Superior temporal gyrus (tissue), 1 donor: ENCODE results near the gene SH3BP4.
"Not testable (repeated sequence)": the region's sequence is repeated elsewhere in the genome, so short reads cannot be mapped to it uniquely, and the experiment has no call there.

Experiments used
- DNase-seq: peaks from one replicate; pipeline ENCODE4 v3.0.0-alpha.2; 2016; ENCODE audit errors: extremely low spot score

SH3BP4 gene

DNA sequence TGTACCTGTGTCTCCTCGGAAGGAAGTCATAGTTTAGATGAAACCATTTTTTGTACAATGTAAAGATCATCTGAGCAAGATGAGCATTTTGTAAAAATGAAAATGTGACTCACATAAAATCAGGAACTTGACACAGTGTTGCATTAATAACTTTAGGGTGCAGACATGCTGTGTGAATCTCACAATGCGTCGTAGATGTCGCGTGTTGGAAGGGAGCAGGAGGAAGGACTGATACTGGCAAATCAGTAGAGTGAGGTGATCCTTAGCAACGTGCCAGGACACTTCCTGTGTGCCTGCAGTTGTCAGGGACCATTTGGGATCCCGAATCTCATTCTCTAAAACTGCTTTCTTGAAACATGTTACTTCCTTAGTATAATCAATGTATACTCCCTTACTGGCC, 103.1 kb downstream of the SH3BP4 start:
- DNase-seq = no peak

GRCh38 chr2:235055891-235056516, 104.2 kb downstream of the SH3BP4 start:
- DNase-seq = no peak

GRCh38 chr2:235056768-235057167, 105.0 kb downstream of the SH3BP4 start:
- DNase-seq = no peak

- DNase-seq = not testable (repeated sequence)
Observed at GRCh38 chr2:235057616-235058015, 105.8 kb downstream of the SH3BP4 start.

GRCh38 chr2:235059161-235059560, 107.3 kb downstream of the SH3BP4 start:
- no peak for DNase-seq

DNA sequence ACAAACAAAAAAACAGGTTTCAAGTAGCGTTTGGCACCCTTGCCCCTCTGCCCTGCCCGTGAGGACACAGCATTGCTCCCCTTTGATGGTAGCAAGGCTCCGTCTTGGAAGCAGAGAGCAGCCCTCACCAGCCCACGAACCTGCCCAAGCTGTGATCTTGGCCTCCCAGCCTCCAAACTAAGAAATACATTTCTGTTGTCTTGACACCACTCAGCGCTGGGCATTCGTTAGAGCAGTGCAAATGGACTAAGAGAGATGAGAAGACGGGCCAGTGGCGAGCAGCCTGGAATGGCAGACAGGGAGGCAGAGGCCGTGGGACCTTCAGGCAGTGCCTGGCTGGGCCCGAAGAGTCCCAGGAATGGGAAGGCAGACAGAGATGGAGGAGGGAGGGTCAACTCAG, 109.8 kb downstream of the SH3BP4 start:
- DNase-seq = no peak

GRCh38 chr2:235063471-235063961, 111.7 kb downstream of the SH3BP4 start:
- no peak for DNase-seq

DNA sequence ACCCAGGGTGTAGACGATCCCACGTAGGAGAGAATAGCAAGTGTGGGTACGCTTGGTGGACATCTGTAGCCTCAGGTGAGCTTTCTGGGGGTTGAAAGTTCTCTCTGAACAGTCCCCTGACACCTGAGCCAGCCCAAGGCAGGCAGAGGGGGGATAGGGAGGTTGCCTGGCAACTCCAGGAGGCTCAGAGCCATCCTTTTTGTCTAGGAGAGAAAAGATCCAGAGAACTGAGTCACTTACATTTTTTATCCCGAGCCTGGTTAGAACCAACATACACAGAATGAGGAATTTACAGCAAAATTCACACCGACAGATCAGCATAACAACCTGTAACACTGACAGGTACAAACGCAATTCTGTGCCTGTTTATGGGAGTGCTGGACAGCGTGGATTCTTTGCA, 113.2 kb downstream of the SH3BP4 start:
- DNase-seq = no peak

GRCh38 chr2:235066490-235066889, 114.7 kb downstream of the SH3BP4 start:
- DNase-seq = no peak

DNA sequence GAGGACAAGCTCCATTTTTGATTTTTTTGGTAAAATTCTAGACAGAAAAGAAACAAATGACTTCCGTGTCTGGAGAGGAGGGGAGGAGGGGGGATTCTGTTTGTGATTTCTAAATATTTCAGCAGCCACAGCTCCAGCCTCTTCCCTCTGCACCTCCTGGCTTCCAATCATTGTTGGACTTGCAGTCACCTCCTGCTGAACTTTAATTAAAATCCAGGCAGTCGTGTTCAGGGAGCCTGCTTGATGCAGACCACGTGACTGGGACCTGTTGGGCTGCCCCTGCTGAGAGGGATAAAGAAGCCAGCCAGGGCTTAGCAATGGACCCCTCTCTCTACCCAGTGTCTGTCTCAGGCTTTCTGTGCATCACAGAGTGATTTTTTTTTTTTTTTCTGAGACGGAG, 115.1 kb downstream of the SH3BP4 start:
- no peak for DNase-seq

DNA sequence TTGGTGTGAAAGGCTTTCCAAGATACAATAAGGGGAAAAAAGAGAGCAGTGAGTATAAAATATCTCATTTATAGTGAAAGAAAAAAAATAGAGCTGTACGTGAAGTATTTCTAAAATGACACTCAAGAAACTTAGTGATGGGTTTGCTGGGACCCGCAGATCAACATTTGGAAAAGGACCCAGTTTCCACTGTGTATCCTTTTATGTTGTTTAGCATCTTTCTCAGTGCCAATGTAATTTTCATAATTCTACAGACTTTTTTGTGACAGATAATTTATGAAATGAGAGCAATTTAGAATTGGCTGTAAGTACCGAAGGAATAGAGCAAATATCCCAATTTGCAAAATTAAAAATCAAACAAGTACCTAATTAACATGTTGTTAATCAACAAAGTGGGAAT, 116.9 kb downstream of the SH3BP4 start:
- DNase-seq = no peak

- DNase-seq = no peak
Observed at GRCh38 chr2:235070063-235070706, 118.4 kb downstream of the SH3BP4 start.

- no peak for DNase-seq
Observed at GRCh38 chr2:235073868-235074413, 122.1 kb downstream of the SH3BP4 start.

DNA sequence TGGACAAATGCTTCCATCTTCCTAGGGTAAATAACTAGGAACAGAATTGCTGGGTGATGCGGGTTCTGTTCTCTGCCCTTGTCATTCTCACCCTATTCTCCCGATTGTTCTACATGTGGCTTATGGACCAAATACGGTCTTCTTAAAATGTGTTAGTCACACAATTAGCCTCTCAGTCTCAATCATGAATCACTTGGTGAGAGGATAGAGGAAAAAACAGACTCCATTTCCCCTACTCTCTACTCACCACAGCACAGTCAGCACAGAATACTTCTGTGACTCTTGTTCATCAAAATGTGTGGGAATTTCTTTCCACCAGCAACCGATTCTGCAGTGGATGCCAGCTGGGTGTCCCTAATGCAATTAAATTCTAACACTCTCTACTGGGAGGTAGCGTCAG, 125.2 kb downstream of the SH3BP4 start:
- no peak for DNase-seq

DNA sequence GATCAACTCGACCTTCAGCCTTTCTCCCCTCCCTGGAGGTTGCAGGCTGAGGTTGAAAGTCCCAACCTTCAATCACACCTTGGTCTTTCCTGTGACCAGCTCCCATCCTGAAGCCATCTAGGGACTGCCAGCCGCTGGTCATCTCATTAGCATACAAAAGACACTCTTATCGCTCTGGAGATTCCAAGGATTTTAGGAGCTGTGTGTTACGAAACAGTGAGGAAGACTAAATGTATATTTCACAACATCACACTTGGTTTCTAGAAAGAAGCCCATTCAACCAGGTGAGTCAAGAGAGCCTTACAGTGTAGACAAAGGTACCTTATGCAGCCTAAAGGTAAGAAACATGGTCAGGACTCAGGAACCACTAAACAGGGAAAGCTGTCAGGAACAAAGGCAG, 126.4 kb downstream of the SH3BP4 start:
- no peak for DNase-seq

GRCh38 chr2:235078914-235079472, 127.2 kb downstream of the SH3BP4 start:
- no peak for DNase-seq

DNA sequence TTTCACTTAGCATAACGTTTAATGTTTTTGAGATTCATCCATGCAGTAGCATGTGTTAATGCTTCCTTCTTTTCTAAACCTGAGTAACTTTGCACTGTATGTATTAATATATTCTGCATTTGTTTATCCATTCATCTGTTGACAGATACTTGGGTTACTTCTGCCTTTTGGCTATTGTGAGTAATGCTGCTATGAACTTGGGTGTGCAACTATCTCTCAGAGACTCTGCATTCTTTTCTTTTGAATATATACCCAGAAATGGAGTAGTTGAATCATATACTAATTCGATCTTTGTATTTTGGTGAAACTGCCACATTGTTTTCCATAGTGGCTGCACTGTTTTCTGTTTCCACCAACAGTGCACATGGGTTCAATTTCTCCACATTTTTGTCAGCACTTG, 128.3 kb downstream of the SH3BP4 start:
- DNase-seq = no peak

DNA sequence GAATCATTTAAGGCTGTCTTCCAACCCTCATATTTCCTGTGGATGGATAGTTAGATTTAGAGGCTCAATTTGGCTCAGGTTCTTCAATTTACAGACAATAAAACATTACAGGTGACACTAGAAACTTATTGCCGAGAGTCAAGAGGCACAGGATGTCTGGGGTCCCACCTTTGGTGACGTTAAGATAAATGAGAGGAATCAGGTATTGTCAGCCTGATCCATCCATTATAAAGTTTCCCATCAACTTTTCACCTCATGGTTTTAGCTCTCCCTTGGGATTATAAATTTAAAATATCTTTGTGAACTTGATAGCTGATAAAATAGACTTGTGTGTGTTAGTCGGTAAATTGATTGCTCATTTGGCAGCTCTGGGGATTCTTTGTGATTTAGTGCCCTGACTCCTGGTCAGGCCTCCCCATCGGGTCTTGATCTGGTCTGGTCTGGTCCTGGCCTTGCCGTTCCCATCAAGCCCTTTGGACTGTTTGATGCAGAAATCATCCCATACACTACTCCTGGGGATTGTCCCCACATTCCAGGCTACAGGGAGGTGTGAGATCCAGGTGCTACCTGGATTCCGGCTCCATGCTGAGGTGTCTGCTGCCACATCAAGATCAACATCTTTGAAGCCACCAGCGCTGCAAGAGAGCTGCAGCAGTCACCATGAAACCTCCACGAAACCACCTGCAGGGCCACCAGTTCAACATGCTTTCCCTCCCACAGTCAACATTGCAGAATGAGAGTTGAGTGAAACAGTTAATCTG, 130.9 kb downstream of the SH3BP4 start:
- DNase-seq = no peak

GRCh38 chr2:235083822-235084221, 132.0 kb downstream of the SH3BP4 start:
- DNase-seq = no peak

DNA sequence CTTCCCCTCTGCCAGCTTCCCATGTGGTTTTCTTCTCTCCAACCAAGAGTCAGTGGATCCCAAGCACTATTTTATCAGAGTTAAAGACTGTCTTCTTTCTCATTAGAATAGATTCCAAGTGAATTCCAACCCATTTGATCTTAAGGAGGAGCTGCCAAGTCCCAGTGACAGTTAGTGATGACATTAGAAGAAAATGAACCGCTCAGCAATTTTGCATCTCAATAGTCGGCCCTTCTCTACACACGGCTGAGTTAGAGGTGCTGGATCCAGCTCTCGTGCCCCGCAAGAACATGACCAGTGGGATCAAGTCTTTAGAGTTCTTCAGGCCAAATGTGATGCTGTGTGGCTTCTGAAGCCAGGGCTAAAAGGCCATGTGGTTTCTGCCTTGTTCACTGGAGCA, 132.6 kb downstream of the SH3BP4 start:
- DNase-seq = no peak

GRCh38 chr2:235085476-235085875, 133.7 kb downstream of the SH3BP4 start:
- DNase-seq = no peak

DNA sequence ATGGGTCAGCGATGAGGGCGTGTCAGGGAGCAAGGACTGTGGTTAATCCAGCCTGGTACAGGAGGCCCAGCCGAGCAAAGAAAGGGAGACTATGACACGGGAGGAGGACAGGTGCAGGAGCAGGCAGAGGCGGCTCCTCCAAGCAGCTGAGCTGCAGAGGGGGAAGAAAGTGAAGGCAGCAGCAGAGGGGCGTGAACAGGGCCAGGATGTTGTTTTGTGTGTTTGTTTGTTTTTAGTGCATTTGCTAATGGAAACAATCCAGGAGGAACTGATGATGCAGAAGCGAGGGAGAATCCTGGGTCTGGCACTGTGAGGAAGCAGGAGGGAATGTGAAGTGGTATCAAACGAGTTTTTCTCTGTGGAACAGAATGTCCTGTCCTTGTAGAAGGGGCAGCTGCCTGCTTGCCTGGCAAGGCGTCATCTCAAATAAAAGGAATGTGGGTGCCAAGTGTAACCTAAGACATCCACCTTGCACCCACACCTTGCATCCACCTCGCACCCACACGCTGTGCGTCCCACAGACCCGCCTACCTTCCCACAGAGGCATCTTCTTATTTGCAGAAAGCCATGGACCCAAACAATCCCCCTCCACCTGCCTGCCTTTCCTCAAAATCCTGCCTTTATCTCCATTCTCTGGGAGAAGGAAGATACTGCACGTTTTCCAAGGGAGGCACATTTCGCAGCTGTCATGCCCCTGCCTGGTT, 134.8 kb downstream of the SH3BP4 start:
- no peak for DNase-seq
